ENCODE results near the gene CIDEB. TPM values are rescaled to one million over a fixed set of nuclear protein-coding genes. Genes with fewer than 3 reads are reported as not detected.

The CIDEB gene
- total and polyA plus RNA-seq, 11 donors: 1.7 to 10.1 (median 3.0) TPM

- Histone ChIP-seq H3K27me3 (peaks cover 0 to 12% (median 2%) of the 10 kb centered on the region in 9 donors), H3K4me1 (peaks cover 12 to 100% (median 61%) of the 10 kb centered on the region in 12 donors), H3K36me3 (peaks cover 0 to under 1% (median 0%) of the 10 kb centered on the region in 9 donors), H3K4me3 (peak overlapping the region in 2 of 12 donors; percentile 9 to 70), H3K27ac (peak overlapping the region; percentile 55 to 92 (median 84)), H3K9me3 (no peaks in the 10 kb centered on the region)
- intact Hi-C loops (cut with DNase I): loop anchor here in 1 of 10 donors (5.0 kb wide), 1 partner anchor 124 kb away; no protein-coding TSS in a partner anchor
- peak in 4 of 5 donors; percentile 60 to 64 (median 62) for DNase-seq
- TF ChIP-seq POLR2A (IDR thresholded peaks at IDR 0.05) (no peak), CTCF (IDR thresholded peaks at IDR 0.05) (no peak)
- ATAC-seq: peak in 1 of 4 donors; percentile 51
- WGBS, 4 donors: 59 to 64% (median 63%) methylated on average over 9 of the region's 9 CpGs
These were observed 5.1 kb upstream of the CIDEB start for GRCh38 chr14:24312736-24313507.

- no peaks in the 10 kb centered on the region for H3K9me3 ChIP-seq
- peaks cover 0 to 9% (median 3%) of the 10 kb centered on the region in 9 donors for H3K36me3 ChIP-seq
- DNase-seq (peak in 1 of 5 donors; percentile 29), ATAC-seq (no peak)
- intact Hi-C loops (cut with DNase I): loop anchor here in 1 of 10 donors (5.0 kb wide), 1 partner anchor 125 kb away; no protein-coding TSS in a partner anchor
- H3K4me1 ChIP-seq: peaks cover 12 to 94% (median 59%) of the 10 kb centered on the region in 12 donors
- 85 to 98% (median 90%) methylated on average over 1 of the region's 1 CpG for WGBS, 4 donors
- H3K27me3 ChIP-seq: peaks cover 0 to 12% (median 0%) of the 10 kb centered on the region in 9 donors
- TF ChIP-seq CTCF (IDR thresholded peaks at IDR 0.05): no peak
- TF ChIP-seq POLR2A (IDR thresholded peaks at IDR 0.05): no peak
- peak overlapping the region; percentile 74 to 92 (median 88) for H3K27ac ChIP-seq
- H3K4me3 ChIP-seq: peak overlapping the region in 10 of 12 donors; percentile 53 to 81 (median 64)
These were observed 4.2 kb upstream of the CIDEB start for GRCh38 chr14:24311837-24312615.

- Histone ChIP-seq H3K27ac (peak within 1 kb of the TSS; percentile 74 to 92 (median 88)), H3K36me3 (peaks cover 0 to 20% (median 14%) of the 10 kb centered on the region in 9 donors), H3K9me3 (no peaks in the 10 kb centered on the region), H3K4me3 (peak within 1 kb of the TSS; percentile 25 to 81 (median 63)), H3K4me1 (peaks cover 11 to 83% (median 48%) of the 10 kb centered on the region in 12 donors), H3K27me3 (peaks cover 0 to 3% (median 0%) of the 10 kb centered on the region in 9 donors)
- intact Hi-C loops (cut with DNase I): loop anchor here in 1 of 10 donors (5.0 kb wide), 1 partner anchor 126 kb away; no protein-coding TSS in a partner anchor
- 5 to 28% (median 10%) methylated on average over 31 to 99 of the region's 99 CpGs for WGBS, 4 donors
- ATAC-seq (peak; percentile 62 to 87 (median 82)), DNase-seq (peak; percentile 78 to 91 (median 85))
- peak; percentile 10 to 63 (median 46) for TF ChIP-seq CTCF (IDR thresholded peaks at IDR 0.05)
- peak in 1 of 2 donors; percentile 44 for TF ChIP-seq POLR2A (IDR thresholded peaks at IDR 0.05)
These were observed 3.1 kb upstream of the CIDEB start, which contains the start of gene LTB4R for GRCh38 chr14:24310646-24311604. Gene LTB4R (plus strand): TSS chr14:24311502. CDS start chr14:24315652, 4,150 bp downstream.

All from heart left ventricle (tissue), 16 donors.